AG09319 (cell line): ENCODE measurements around the gene KRTAP21-1.

Experiments used
- DNase-seq: peaks from one replicate; pipeline ENCODE4 v3.0.0-alpha.2; 2010; ENCODE audit warnings: low read depth; ENCODE audit errors: extremely low read depth
- TF ChIP-seq, protein P1 (sequence below): IDR thresholded peaks from 2 replicates; pipeline ENCODE4 v1.5.1; 2011; ENCODE audit warnings: low read depth, mild to moderate bottlenecking, inconsistent platforms, low read length, moderate library complexity

KRTAP21-1 gene

DNA sequence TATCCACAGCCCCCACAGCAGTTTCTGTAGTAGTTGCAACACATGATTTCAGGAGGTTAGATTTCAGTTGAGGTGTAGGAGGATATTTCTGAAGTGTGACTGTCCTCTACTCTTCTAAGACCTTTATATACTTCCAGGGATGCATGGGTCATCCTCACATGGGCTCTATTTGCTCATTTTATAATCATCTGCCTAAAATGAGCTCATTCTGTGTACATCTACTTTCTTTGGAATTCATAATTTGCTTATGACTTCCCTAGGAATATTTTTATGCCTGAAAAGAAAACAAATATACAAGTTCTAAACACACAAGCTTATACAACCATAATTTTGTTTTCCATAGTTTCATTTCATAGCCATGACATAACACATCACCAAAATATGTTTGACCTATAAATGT, 8.1 kb downstream of the KRTAP21-1 start, which contains the start of gene KRTAP21-2:
Gene KRTAP21-2, minus strand, starts transcription at position 101 of the 400 bp plus-strand sequence. Its CDS starts 57 bp downstream, at position 44.
- TF ChIP-seq, protein P1, sequence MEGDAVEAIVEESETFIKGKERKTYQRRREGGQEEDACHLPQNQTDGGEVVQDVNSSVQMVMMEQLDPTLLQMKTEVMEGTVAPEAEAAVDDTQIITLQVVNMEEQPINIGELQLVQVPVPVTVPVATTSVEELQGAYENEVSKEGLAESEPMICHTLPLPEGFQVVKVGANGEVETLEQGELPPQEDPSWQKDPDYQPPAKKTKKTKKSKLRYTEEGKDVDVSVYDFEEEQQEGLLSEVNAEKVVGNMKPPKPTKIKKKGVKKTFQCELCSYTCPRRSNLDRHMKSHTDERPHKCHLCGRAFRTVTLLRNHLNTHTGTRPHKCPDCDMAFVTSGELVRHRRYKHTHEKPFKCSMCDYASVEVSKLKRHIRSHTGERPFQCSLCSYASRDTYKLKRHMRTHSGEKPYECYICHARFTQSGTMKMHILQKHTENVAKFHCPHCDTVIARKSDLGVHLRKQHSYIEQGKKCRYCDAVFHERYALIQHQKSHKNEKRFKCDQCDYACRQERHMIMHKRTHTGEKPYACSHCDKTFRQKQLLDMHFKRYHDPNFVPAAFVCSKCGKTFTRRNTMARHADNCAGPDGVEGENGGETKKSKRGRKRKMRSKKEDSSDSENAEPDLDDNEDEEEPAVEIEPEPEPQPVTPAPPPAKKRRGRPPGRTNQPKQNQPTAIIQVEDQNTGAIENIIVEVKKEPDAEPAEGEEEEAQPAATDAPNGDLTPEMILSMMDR: no peak
- no peak for DNase-seq

DNA sequence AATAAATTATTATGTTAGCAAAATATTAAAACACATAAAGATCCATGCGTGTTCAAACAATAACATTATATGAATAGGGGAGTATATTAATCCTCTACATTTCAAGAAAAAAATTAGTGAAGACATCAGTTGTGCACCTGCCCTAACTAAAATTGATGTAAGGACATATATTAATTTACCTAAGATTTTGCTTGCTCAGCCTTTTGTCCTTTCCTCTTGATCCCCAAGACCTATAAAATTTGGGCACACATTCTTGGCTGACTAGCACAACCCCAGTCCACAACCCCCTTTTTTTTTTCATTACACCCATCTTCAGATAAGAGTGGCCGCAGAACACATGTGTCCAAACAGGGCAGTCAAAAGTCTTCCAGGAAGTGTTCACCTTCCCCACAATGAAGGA, 14.8 kb downstream of the KRTAP21-1 start:
- TF ChIP-seq, protein P1: no peak
- no peak for DNase-seq

DNA sequence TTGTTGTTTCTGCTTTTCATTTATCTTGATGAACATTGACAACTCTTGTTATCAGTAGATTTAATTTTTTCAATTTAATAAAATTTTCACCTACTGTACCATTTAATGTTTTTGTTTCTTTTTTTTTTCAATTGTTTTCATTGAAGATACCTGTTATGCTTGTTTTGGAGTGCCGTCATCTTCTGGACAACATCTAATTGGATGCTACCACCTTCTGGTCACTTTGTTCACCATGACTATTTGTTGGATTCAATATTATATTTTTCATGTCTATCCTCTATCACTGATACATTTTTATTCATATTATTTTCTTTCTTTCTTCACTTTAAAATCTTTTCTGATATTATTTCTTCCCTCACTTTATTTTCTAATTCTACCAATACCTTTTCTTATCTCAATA, 22.2 kb downstream of the KRTAP21-1 start:
- TF ChIP-seq, protein P1: no peak
- no peak for DNase-seq

DNA sequence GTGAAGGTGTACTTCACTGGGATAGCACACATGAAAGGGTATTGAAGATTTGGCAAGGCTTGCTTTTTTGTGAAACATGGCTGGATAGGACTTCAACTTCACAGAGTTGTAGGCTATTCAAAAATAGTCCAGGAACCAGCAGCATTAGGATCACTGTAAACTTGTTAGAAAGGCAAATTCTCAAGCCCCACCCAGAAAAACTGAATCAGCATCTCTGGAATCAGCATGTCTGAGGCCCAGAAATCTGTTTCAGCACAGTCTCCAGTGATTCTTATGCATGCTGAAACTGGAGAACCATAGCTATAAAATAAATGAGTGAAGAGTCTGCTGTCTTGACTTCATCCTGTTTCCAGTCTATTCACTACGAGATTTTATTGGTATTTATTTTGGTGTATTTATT, 28.5 kb downstream of the KRTAP21-1 start:
- TF ChIP-seq, protein P1: no peak
- DNase-seq: no peak

DNA sequence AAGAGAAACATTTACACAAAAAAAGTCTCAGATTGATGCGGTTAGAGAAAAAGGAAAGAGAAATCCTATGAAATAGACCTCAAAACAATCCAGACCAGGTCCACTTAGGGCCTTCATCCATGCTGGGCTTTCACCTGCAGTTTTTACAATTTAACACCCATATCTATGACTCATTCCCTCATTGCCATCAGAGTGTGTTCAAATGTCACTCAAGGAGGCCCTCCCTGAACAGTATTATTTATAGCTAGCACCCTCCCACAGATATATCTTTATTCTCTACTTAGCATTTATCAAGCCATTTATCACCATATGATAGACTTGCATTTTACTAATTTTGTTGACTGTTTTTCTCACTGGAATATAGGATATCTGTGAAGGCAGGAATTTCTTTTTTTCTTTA, 35.8 kb downstream of the KRTAP21-1 start:
- no peak for DNase-seq
- TF ChIP-seq, protein P1: no peak

DNA sequence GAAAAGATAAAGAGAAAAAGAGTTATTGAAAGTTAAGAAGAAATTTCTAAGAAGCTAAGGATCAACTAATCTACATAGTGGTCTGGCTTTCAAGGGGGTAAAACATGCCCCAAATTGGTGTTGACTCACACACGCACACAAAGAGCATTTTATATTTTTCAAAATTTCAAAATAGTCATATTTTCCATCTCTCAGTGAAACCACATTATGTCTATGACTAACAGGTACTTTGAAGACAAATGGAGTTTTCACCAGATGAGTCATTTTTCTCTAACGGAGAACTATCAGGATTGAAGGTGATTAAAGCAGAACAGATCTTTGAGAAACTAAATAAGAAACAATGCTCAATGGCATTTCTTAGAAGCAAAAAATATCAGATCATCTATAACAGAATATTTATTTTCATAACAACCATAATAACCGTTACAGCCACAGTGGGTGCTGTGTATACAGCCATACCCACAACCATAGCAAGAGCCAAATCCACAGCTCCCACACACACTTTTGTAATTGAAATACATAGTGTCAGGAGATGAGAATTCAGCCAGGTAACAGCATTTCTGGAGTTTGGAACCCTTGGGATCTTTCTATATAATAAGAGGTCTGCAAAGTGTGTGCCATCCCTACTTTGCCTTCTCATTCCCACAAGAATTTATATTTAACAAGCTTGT, 36.9 kb downstream of the KRTAP21-1 start, which contains the start of gene KRTAP21-3:
Gene KRTAP21-3, minus strand, starts transcription at position 539 of the 671 bp plus-strand sequence. Its CDS starts 18 bp downstream, at position 521.
- TF ChIP-seq, protein P1: no peak
- DNase-seq: no peak

DNA sequence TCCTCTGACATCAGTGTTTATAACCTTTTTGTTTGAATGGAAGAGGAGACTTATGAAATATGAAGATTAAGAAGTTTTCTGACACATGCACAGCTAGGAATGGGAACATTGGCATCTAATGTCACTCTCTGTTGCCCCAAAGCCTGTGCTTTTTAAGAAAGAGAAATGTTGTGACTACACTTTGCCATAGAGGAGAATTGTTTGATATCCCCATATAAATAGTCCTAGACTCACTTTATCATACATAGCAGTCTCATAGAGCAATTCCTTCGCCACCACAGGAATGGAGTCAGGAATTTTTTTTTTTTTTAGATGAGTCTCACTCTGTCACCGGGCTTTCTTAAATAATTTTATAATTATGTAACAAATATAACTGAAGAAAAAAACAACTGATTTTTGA, 38.1 kb downstream of the KRTAP21-1 start:
- TF ChIP-seq, protein P1: no peak
- DNase-seq: no peak
